NCI-H2029 (cell line): ENCODE measurements around the gene THUMPD2.

Experiments
- DNase-seq: peaks from one replicate; lab custom pipeline; 2025; lab: John Stamatoyannopoulos, UW

Gene THUMPD2

GRCh38 chr2:39718483-39718882 is 60.6 kb downstream of the THUMPD2 start:
- DNase-seq, result no peak

- no peak for DNase-seq
Observed at GRCh38 chr2:39717067-39717466, 62.0 kb downstream of the THUMPD2 start.

- DNase-seq, result no peak
Observed at GRCh38 chr2:39715822-39716221, 63.2 kb downstream of the THUMPD2 start.

- DNase-seq, result no peak
Observed at GRCh38 chr2:39715095-39715494, 64.0 kb downstream of the THUMPD2 start.

DNA sequence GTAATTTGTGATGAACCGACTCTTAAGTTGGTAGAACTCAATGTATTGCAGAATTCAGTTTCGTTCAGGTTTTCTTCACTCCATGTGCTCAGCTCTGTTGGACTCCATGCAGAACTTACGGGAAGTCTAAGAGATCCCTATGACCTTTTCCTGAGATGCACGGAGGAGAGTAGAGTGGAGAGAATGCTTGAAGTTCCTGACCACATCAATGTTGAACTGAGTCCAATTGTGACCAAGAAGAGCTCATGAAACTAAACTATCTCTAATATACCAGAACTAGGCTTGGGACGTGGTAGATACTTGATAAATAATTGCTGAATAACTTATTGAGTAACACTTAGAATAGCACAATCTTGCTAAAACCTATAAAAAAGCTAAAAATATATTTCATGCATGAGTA is 66.1 kb downstream of the THUMPD2 start:
- no peak for DNase-seq

DNA sequence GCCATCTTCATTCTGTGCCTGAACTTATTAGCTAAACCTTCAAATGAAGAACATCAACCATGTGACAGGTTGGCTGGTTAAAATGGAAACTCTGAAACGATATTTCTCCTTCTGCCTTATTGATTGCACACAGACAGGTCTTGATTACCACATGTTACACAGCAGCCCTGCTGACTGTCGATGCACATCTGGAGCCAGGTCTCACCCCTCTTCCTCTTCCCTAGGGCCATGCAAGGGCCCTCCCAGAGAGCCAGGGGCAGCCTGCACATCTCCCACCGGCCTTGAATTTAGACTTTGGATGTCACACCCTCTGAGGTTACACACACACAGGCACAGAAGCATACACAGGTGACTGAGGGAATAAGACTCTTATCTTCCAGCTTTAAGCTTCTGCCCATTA is 68.3 kb downstream of the THUMPD2 start:
- no peak for DNase-seq

DNA sequence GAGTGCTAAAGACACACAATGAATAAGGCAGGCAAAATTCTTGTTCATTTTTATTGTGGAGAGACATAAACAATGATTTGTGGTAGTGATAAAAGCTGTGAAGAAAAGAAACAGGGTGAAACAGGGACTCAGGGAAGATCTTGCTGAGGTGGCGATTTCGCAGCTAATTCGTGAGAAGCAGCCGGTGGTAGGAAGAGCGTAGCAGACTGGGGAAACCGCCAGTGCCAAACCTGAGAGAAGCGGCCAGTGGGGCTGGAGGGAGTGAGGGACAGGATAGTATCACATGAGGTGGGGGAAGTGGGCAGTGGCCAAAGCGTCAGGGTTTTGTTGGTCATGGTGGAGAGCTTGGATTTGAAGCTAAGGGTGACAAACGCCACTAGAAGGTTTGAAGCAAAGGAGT is 71.1 kb downstream of the THUMPD2 start:
- DNase-seq, result no peak

- no peak for DNase-seq
Observed at GRCh38 chr2:39706945-39707344, 72.1 kb downstream of the THUMPD2 start.

GRCh38 chr2:39706312-39706711 is 72.7 kb downstream of the THUMPD2 start:
- DNase-seq, result no peak

DNA sequence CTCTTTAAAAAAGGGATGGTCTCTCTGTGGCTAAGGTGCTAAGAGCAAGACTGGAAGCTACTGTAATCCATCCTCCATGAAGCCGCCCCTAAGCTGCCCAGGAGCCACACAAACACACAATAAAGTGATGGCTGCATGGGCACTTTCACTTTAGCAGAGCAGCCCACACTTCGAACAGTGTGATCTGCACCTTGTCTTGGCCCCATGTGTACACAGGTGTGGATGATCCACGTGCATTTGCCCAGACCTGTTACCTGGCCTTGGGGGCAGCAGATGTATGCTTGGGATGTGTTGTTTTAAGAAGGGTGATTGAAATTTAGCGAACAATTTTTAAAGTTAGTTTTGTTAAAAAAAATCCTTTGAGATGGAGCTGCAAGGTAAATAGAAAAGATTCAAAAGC is 73.4 kb downstream of the THUMPD2 start:
- no peak for DNase-seq

DNA sequence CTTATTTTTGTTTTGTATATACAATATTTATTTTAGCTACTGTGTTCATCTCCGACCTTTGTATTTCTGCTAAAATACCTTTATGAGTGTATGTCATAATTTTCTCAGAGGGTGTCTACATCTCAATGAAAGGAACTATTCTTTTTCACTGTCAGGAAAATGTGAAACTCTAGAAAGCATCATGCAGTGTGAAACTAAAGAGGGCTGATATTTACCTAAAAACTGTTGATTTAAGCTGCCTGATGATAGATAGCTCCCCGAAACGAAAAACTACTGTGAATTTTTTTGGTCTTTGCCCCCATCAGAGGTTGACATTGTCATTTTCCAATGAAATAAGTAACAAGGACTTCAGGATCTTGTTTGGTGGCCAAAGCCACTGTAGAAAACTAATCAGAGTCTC is 74.5 kb downstream of the THUMPD2 start:
- no peak for DNase-seq

DNA sequence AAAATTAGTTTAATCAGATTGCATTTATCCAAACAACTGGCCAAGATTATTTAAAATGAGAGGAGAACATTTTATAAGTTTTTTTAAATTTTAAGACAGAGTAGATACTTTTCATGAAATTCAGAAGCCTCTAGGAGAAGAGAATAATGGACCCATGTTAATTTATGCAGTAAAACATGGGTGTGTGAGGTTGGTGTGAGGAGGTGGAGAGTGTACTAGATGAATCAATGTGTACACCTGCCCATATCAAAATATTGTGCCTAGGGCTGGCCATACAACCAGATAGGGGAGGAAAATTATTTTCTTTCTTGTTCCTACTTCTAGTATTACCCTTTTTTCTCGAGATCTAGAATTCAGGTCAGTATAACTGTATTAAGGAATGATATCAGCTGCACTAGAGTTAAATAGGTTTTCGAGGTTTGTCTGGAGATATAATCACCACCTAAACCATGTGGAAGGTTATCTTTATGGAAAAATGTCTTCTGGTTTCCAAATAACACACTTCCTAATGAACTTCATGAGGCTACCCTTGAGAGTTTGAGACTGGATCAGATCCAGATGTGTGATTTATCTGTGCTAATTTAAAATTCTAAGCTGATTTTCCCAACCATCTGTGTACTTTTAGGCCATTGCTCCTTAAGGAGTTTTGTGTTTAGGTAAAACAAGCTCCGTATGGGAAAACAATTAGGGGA is 75.7 kb downstream of the THUMPD2 start:
- DNase-seq, result no peak

- no peak for DNase-seq
Observed at GRCh38 chr2:39701137-39701536, 77.9 kb downstream of the THUMPD2 start.

GRCh38 chr2:39697454-39697853 is 81.6 kb downstream of the THUMPD2 start:
- DNase-seq, result peak; percentile 43

DNA sequence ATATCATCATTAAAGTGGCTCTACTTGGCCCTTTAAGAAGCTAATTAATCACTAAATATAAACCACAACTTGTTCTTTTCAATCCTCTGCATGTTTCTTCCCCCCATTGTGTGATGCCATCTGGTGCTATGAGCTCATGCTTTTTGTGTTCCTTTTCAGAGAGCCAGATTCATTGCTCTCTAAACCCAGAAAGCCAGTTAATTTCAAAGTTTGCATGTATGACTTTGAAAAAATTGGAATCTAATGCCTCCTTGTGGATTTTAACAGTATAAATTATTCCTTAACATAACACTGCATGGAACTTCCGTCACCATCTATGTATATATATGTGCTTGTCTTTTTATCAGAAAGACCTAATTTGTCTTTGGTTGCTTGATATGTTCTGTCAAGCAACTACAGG is 82.2 kb downstream of the THUMPD2 start:
- DNase-seq, result peak; percentile 35

DNA sequence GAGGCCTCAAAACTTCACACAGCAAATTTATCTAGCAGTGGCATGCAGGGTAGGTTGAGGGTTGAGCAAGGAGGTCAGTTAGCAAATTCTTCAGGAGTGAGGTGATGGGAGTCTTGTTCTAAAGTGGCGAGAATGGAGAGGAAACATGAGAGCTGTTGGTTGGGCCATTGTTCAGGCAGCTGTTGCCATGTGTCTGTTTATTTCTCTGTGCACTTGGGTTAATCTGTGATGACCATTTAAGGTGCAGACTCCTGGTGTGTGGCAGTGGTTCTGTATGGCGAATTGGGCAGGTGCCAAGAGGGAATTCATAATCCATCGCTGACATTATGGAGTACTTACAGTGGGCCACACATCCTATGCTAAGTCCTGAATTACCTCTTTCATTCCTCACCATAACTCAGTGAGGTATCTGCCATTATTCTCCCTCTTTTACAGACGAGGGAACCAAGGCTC is 82.9 kb downstream of the THUMPD2 start:
- DNase-seq, result peak; percentile 88

DNA sequence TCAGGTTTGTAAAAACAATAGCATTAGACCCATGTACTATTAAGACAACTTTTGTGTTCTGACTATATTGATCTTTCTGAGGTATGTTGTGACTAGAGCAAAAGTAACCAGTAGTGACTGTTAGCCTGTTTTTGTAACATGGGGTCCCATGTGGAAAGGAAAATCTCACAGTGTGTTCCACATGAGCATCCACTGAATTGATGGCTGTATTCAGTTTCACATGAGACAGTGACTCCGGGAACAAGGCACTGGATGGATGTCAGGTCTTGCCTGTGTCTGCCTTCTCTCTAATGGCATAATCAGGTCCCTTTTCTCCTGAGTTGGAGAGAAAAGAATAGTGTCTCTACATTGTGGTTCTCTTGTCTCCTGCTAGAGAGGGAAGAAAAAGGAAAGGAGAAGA is 85.8 kb downstream of the THUMPD2 start:
- no peak for DNase-seq

DNA sequence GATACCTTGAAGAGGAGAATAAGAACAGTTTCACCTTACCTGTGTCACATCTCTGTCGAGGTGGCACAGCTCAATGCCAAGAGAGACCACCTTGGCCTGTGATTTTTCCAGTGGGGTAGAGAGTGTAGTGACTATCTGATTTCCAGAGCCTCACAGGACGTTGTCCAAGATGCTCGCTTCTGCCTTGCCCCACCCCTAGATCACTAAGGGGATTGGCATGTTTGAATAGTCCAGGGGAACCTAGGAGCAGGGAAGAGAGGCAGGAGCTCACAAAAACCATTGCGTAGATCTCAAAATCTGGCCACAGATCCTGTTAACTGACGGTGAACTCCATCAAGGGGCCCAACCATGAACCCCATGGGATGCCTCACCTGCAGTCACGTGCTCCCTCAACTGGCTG is 89.2 kb downstream of the THUMPD2 start:
- DNase-seq, result no peak

DNA sequence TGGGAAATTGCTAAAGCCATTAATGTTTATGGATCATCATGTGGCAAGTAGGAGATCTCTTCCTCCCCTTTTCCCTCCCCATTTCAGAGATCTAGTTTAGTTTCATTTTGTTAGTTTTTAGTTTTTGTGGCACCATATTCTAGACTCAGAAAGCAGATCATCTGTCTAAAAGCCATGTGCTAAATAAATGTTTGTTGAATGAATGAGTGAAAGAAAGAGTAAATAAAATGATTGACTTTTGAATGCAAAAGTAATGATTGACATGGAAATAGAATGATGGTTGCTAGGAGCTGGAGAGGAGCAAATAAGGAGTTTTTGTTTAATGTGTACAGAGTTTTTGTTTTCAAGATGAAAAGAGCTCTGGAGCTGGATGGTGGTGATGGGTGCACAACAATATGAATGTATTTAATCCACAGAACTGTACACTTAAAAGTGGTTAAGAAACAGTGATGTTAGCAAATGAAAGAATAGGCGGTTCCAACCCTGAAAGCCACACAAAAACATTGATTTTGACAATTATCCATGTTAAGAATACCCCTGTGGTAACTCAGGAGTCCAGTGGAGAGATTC is 89.7 kb downstream of the THUMPD2 start:
- no peak for DNase-seq

GRCh38 chr2:39688181-39688580 is 90.9 kb downstream of the THUMPD2 start:
- no peak for DNase-seq

- DNase-seq, result no peak
Observed at GRCh38 chr2:39686456-39686855, 92.6 kb downstream of the THUMPD2 start.
